Stimulated activated CD4-positive, alpha-beta T cell treated with anti-CD3 and anti-CD28 coated beads, TNF-alpha, amount 100 ng/mL, for 24 hours (primary cell): ENCODE measurements around the gene CALR3.

ENCODE experiments used
- DNase-seq, 3 experiments: peaks; one replicate each; pipeline ENCODE4 v3.0.0-alpha.2; 2020; ENCODE audit warnings: low read depth in 3 of 3

Gene CALR3

GRCh38 chr19:16429066-16429758 is 66.8 kb downstream of the CALR3 start:
- no peak for DNase-seq
